Subcutaneous abdominal adipose tissue (tissue), 5 donors: ENCODE data around the gene LSMEM2.
"Not testable (repeated sequence)": the region's sequence is repeated elsewhere in the genome, so short reads cannot be mapped to it uniquely, and the experiment has no call there.

ENCODE experiments used
- H3K27ac ChIP-seq: one replicate; pipeline ENCODE4 v1.7.0; 2013; ENCODE audit warnings: low read depth, mild to moderate bottlenecking, inconsistent platforms, low read length, moderate library complexity
- H3K27me3 ChIP-seq, 5 donors: one replicate each; pipeline ENCODE4 v1.7.0; 2013; ENCODE audit warnings: low read length in 5 of 5, inconsistent platforms in 1 of 5; ENCODE audit not compliant: control insufficient read depth in 5 of 5, insufficient read depth in 4 of 5
- H3K36me3 ChIP-seq, 5 donors: one replicate each; pipeline ENCODE4 v1.7.0; 2013; ENCODE audit warnings: low read length in 5 of 5; ENCODE audit not compliant: control insufficient read depth in 5 of 5, insufficient read depth in 5 of 5
- H3K4me1 ChIP-seq, 5 donors: one replicate each; pipeline ENCODE4 v1.7.0; 2013; ENCODE audit warnings: low read length in 5 of 5, mild to moderate bottlenecking in 3 of 5, moderate library complexity in 1 of 5; ENCODE audit not compliant: control insufficient read depth in 5 of 5, insufficient read depth in 5 of 5
- H3K4me3 ChIP-seq, 5 donors: one replicate each; pipeline ENCODE4 v1.7.0; 2013; ENCODE audit warnings: low read length in 5 of 5, low read depth in 1 of 5
- H3K9ac ChIP-seq, 5 donors: one replicate each; pipeline ENCODE4 v1.7.0; 2013; ENCODE audit warnings: low read length in 5 of 5, mild to moderate bottlenecking in 4 of 5, moderate library complexity in 3 of 5
- H3K9me3 ChIP-seq, 5 donors: one replicate each; pipeline ENCODE4 v1.7.0; 2013; ENCODE audit warnings: low read length in 5 of 5; ENCODE audit not compliant: control insufficient read depth in 5 of 5
- donor health status: healthy.
- donor health status: healthy.
- donor health status: healthy.
- donor health status: healthy.
- donor health status: healthy.

The LSMEM2 gene

GRCh38 chr3:50244813-50245212 lies 34.1 kb upstream of the LSMEM2 start:
- peak overlapping the region; percentile 92 for H3K27ac ChIP-seq
- peak overlapping the region in 4 of 5 donors; percentile 36 to 70 (median 54) for H3K9ac ChIP-seq
- not testable (repeated sequence) for H3K27me3 ChIP-seq, H3K9me3 ChIP-seq
- H3K36me3 ChIP-seq, result peaks cover 0 to 28% (median 14%) of the 10 kb centered on the region in 5 donors
- H3K4me3 ChIP-seq, result peak overlapping the region in 2 of 5 donors; percentile 28 to 38
- H3K4me1 ChIP-seq, result peaks cover 37 to 98% (median 96%) of the 10 kb centered on the region in 5 donors

DNA sequence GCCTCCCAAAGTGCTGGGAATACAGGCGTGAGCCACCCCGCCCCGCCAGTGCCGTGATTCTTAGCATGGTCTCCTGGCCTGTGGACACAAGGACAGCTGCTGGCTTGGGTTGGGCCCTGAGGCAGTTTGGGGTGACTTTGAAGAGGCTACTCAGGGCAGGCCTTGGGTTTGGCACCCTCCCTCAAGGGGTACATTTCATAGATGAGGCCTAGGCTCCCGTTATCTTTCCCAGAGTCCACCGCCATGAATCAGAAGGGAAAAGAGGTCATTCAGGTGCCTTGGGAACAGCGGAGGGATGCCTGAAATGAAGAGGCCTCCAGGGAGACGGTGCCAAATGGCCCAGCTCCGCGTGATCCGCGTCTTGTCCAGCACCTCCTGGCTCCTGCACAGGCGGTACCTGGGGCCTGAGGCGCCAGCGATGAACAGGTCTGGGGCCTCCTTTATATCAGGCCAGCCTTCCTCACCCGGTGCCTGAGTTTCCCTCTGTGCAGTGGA lies 33.6 kb upstream of the LSMEM2 start:
- H3K4me3 ChIP-seq, result peak overlapping the region in 4 of 5 donors; percentile 5 to 64 (median 56)
- H3K27me3 ChIP-seq, result no peaks in the 10 kb centered on the region
- no peaks in the 10 kb centered on the region for H3K9me3 ChIP-seq
- H3K4me1 ChIP-seq, result peaks cover 42 to 98% (median 96%) of the 10 kb centered on the region in 5 donors
- peak overlapping the region; percentile 92 for H3K27ac ChIP-seq
- peaks cover 0 to 29% (median 19%) of the 10 kb centered on the region in 5 donors for H3K36me3 ChIP-seq
- H3K9ac ChIP-seq, result peak overlapping the region; percentile 43 to 84 (median 63)

DNA sequence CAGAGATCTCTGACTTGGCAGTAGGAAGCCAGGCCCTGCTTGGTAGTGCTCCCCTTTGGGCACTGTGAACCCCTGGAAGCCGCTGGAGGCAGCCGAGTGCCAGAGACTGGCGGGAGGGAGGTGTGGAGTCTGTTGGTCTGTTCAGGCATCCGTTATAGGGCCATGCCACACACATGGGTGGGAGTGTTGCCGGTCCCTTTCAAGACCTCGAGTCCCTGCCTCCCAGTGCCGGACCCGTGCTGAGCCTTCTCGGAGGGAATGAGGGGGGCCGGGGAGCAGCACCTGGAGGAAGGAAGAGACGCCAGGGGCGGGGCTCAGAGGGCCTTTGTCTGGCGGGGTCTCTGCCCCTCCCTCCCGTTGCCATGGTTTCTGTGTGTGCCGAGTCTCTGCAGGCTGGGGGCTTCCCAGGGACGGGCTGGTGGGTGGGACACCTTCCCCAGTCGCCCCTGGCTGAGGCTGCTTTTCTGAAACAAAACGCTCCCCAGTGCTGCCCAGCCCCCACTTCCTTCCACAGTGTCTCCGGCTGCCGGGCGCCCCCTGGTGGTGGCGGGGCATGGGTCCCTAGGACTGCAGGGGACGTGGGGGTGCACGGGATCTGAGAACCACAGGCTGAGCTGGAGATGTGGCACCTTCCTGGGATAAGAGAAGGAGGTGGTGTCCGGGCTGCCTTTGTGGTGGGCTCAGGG lies 32.9 kb upstream of the LSMEM2 start:
- peak overlapping the region; percentile 92 for H3K27ac ChIP-seq
- no peaks in the 10 kb centered on the region for H3K9me3 ChIP-seq
- no peaks in the 10 kb centered on the region for H3K27me3 ChIP-seq
- H3K36me3 ChIP-seq, result peaks cover 0 to 34% (median 21%) of the 10 kb centered on the region in 5 donors
- peaks cover 42 to 98% (median 96%) of the 10 kb centered on the region in 5 donors for H3K4me1 ChIP-seq
- peak overlapping the region; percentile 43 to 84 (median 63) for H3K9ac ChIP-seq
- peak overlapping the region; percentile 5 to 64 (median 51) for H3K4me3 ChIP-seq

DNA sequence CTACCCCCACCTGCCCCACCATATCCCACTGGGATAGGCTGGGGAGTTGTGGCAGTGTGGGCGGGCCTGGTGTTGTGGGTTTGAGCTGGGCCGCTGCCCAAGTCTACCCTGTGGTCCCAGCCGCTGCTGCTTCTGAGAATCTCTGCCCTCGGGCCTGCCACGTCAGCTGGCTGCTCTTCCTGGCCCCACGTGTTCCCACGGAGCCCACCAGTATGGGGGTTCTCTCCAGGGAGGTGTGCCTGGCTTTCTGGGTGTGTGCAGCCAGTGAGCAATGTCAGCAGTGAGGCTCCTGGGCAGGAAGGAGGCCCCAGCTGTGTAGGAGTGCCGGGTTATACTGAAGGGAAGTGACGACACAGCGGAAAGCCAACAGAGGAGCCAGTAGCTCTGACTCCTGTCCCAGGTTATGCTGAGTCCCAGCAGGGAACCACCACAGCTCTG lies 32.4 kb upstream of the LSMEM2 start:
- Histone ChIP-seq H3K9me3 (no peaks in the 10 kb centered on the region), H3K9ac (peak overlapping the region in 3 of 5 donors; percentile 61 to 83 (median 63)), H3K4me3 (peak overlapping the region in 3 of 5 donors; percentile 51 to 64 (median 60)), H3K27me3 (no peaks in the 10 kb centered on the region), H3K27ac (peak overlapping the region; percentile 92), H3K36me3 (peaks cover 0 to 39% (median 25%) of the 10 kb centered on the region in 5 donors), H3K4me1 (peaks cover 38 to 98% (median 96%) of the 10 kb centered on the region in 5 donors)

DNA sequence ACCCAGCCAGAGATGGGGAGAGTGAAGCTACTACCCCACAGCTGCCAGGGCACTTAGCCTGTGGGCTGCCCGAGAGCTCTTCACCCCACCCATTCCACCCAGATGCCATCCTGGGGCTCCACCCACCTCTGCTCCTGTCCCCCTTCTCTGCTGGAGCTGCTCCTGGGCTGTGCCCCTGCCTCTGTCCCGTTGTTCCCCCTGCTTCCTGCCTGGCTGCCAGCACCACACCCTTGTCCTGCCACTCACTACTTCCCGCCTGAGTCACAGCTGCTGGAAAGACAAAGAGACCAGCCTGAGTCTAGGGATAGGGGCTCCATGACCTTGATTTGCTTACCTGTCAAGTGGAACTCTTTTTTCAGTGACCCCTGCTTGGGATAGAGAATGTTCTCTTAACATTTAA lies 30.5 kb upstream of the LSMEM2 start:
- peak overlapping the region in 4 of 5 donors; percentile 39 to 51 (median 45) for H3K9ac ChIP-seq
- peak overlapping the region in 3 of 5 donors; percentile 7 to 27 (median 9) for H3K4me3 ChIP-seq
- peaks cover 32 to 97% (median 82%) of the 10 kb centered on the region in 5 donors for H3K4me1 ChIP-seq
- no peaks in the 10 kb centered on the region for H3K27me3 ChIP-seq
- no peaks in the 10 kb centered on the region for H3K9me3 ChIP-seq
- H3K27ac ChIP-seq, result peak overlapping the region; percentile 92
- H3K36me3 ChIP-seq, result peaks cover 0 to 57% (median 40%) of the 10 kb centered on the region in 5 donors

DNA sequence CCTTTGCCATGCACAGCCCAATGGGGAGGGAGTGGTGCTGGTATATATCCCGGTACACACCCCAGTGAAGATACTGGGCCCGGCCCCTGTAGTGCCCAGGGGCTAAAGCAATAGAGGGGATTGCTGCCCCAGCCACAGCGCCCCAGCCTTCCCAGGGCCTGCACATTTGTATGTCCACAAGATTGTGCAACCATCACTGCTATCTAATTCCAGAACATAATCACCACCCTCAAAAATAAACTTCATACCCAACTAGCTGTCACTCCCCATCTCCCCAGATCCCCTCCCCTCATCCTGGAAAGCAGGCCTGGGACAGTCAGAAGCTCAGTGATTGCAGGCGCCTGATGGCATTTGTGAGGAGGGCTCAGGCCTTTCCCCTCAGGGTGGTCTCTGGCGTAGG lies 29.4 kb upstream of the LSMEM2 start:
- peak overlapping the region in 2 of 5 donors; percentile 4 to 58 for H3K9ac ChIP-seq
- no peaks in the 10 kb centered on the region for H3K27me3 ChIP-seq
- H3K27ac ChIP-seq, result peak overlapping the region; percentile 92
- peak overlapping the region in 1 of 5 donors; percentile 6 for H3K4me3 ChIP-seq
- peaks cover 0 to 67% (median 45%) of the 10 kb centered on the region in 5 donors for H3K36me3 ChIP-seq
- peaks cover 30 to 97% (median 83%) of the 10 kb centered on the region in 5 donors for H3K4me1 ChIP-seq
- no peaks in the 10 kb centered on the region for H3K9me3 ChIP-seq

- H3K36me3 ChIP-seq, result peaks cover 0 to 72% (median 54%) of the 10 kb centered on the region in 5 donors
- H3K4me3 ChIP-seq, result peak overlapping the region in 1 of 5 donors; percentile 17
- peak overlapping the region; percentile 92 for H3K27ac ChIP-seq
- H3K27me3 ChIP-seq, result no peaks in the 10 kb centered on the region
- H3K9me3 ChIP-seq, result no peaks in the 10 kb centered on the region
- peaks cover 31 to 98% (median 84%) of the 10 kb centered on the region in 5 donors for H3K4me1 ChIP-seq
- peak overlapping the region in 3 of 5 donors; percentile 19 to 77 (median 58) for H3K9ac ChIP-seq
Observed at GRCh38 chr3:50250514-50250913, 28.4 kb upstream of the LSMEM2 start.

GRCh38 chr3:50251220-50251619 lies 27.7 kb upstream of the LSMEM2 start:
- Histone ChIP-seq H3K27me3 (no peaks in the 10 kb centered on the region), H3K9me3 (no peaks in the 10 kb centered on the region), H3K4me1 (peaks cover 28 to 97% (median 80%) of the 10 kb centered on the region in 5 donors), H3K4me3 (no peak overlapping the region), H3K27ac (peak overlapping the region; percentile 92), H3K9ac (peak overlapping the region in 1 of 5 donors; percentile 51), H3K36me3 (peaks cover 0 to 76% (median 57%) of the 10 kb centered on the region in 5 donors)

DNA sequence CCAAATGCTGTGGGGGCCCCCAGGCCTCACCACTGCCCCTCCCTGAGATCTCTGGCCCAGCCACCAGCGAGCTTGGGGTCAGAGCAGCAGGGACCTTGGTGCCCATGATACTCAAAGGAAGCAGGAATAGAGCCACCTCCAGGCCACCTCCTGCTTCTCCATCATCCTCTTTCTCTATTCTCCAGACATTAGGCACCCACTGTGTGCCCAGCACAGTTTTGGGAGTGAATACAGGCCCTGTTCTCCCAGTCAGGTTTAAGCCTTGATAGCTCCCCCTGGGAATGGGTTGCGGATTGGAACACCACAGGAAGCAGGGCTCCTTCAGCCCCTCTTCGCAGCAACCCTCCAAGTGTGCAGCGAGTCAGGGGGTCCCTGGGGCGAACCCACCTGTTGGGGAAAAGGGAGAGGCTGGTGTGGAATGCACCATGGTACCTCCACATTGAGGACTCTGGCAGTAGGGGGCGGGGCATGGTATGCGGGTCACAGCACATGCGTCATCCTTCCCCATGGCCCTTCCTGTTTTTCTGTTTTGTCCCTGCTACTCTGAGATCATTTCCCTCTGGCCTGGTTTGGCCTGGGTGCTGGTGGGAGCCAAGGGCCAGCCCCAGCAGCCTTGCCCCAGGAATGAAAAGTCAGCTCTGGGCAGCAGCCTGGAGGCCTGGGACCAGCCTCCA lies 24.2 kb upstream of the LSMEM2 start:
- Histone ChIP-seq H3K27ac (peak overlapping the region; percentile 92), H3K27me3 (no peaks in the 10 kb centered on the region), H3K9me3 (peaks cover 0 to 10% (median 6%) of the 10 kb centered on the region in 5 donors), H3K4me3 (peak overlapping the region in 1 of 5 donors; percentile 10), H3K36me3 (peaks cover 0 to 89% (median 70%) of the 10 kb centered on the region in 5 donors), H3K4me1 (peaks cover 15 to 77% (median 53%) of the 10 kb centered on the region in 5 donors), H3K9ac (peak overlapping the region in 4 of 5 donors; percentile 33 to 66 (median 58))
